Mammary epithelial cell (primary cell): ENCODE data around the gene TFPI2.

Source experiments
- EZH2 ChIP-seq: IDR thresholded peaks from 2 replicates; pipeline ENCODE4 v1.6.1; 2012; ENCODE audit warnings: low read length, inconsistent platforms, borderline replicate concordance
- TF ChIP-seq, protein P1 (sequence below), 2 donors: IDR thresholded peaks in 1 of 2; conservative IDR thresholded peaks in 1 of 2; 2 replicates each; pipeline ENCODE4 v1.5.1; 2011 to 2012; ENCODE audit warnings: inconsistent platforms in 2 of 2, low read length in 2 of 2, mild to moderate bottlenecking in 2 of 2, control low read depth in 1 of 2, low read depth in 1 of 2; ENCODE audit not compliant: insufficient read depth in 1 of 2; ENCODE audit errors: extremely low read depth in 1 of 2

DNA sequence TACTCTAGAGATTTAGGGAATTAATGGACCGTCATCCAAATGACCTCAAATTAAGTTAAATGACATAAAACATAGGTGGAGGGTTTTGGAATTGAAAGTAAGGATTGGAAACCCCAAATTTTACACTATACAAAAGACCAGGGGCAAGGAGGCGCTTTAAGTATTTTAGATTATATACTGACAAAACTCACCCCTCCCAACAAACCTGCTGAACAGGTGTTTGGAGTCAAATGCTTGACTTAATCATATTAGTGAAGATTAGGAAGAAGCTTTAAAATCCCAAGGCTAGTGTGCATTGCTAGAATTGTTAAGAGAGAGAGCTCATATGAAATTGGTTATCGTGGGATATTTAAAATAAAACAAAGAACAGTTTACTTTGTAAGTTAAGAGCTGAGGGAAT, 15.7 kb upstream of the TFPI2 start, which contains the start of gene GNGT1:
- TF ChIP-seq, protein P1, sequence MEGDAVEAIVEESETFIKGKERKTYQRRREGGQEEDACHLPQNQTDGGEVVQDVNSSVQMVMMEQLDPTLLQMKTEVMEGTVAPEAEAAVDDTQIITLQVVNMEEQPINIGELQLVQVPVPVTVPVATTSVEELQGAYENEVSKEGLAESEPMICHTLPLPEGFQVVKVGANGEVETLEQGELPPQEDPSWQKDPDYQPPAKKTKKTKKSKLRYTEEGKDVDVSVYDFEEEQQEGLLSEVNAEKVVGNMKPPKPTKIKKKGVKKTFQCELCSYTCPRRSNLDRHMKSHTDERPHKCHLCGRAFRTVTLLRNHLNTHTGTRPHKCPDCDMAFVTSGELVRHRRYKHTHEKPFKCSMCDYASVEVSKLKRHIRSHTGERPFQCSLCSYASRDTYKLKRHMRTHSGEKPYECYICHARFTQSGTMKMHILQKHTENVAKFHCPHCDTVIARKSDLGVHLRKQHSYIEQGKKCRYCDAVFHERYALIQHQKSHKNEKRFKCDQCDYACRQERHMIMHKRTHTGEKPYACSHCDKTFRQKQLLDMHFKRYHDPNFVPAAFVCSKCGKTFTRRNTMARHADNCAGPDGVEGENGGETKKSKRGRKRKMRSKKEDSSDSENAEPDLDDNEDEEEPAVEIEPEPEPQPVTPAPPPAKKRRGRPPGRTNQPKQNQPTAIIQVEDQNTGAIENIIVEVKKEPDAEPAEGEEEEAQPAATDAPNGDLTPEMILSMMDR (conservative IDR thresholded peaks at IDR 0.05 in 1 of 2, IDR thresholded peaks at IDR 0.05 in 1 of 2; ENCODE audit: extremely low read depth in 1 of 2, insufficient read depth in 1 of 2, low read depth in 1 of 2, low read length in 2 of 2) = no peak
- TF ChIP-seq EZH2 = no peak
